ENCODE data around the gene ELMO3. TPM values are rescaled to one million over a fixed set of nuclear protein-coding genes. Genes with fewer than 3 reads are reported as not detected.
A peak's percentile ranks its signal among the peaks of the same experiment; 100 is the strongest.

Gene ELMO3
- total and polyA plus RNA-seq, 2 of the 13 experiments (the other 11 are each of a cell fraction or from before 2014, with no cell fraction given): 2.6 to 4.0 TPM

- TF ChIP-seq, protein P1, sequence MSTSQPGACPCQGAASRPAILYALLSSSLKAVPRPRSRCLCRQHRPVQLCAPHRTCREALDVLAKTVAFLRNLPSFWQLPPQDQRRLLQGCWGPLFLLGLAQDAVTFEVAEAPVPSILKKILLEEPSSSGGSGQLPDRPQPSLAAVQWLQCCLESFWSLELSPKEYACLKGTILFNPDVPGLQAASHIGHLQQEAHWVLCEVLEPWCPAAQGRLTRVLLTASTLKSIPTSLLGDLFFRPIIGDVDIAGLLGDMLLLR (CRISPR knock-in tag; IDR thresholded peaks at IDR 0.05): peak; percentile 80; the same call in 1 of the 2 replicates
- TF ChIP-seq ZNF343 (CRISPR knock-in tag; IDR thresholded peaks at IDR 0.05) (0 out of 2 replicates have a peak, but pooled peaks have one; percentile 25), ATF4 (CRISPR knock-in tag; IDR thresholded peaks at IDR 0.05) (0 out of 4 replicates have a peak, but pooled peaks of 1 of the 2 experiments have one; percentile 10), ZNF652 (CRISPR knock-in tag; IDR thresholded peaks at IDR 0.05; ENCODE audit: borderline replicate concordance, low read depth) (no peak), ZNF382 (CRISPR knock-in tag; IDR thresholded peaks at IDR 0.05; ENCODE audit: borderline replicate concordance) (no peak), ZEB1 (IDR thresholded peaks at IDR 0.05; ENCODE audit: insufficient replicate concordance, low read depth) (peak; percentile 98), ELF1 (CRISPR knock-in tag; IDR thresholded peaks at IDR 0.05) (0 out of 2 replicates have a peak, but pooled peaks have one; percentile 16), TCF7 (IDR thresholded peaks at IDR 0.05; ENCODE audit: low read depth) (no peak), ZNF878 (CRISPR knock-in tag; IDR thresholded peaks at IDR 0.05) (no peak), ZNF75D (CRISPR knock-in tag; IDR thresholded peaks at IDR 0.05; ENCODE audit: borderline replicate concordance) (no peak), ZNF225 (CRISPR knock-in tag; IDR thresholded peaks at IDR 0.05) (peak; percentile 45; the same call in 1 of the 2 replicates), SP5 (CRISPR knock-in tag; IDR thresholded peaks at IDR 0.05; ENCODE audit: borderline replicate concordance, low read depth) (0 out of 2 replicates have a peak, but pooled peaks have one; percentile 21), TRAFD1 (CRISPR knock-in tag; IDR thresholded peaks at IDR 0.05; ENCODE audit: borderline replicate concordance) (no peak), ZNF329 (CRISPR knock-in tag; IDR thresholded peaks at IDR 0.05; ENCODE audit: low read depth) (no peak), ZNF296 (CRISPR knock-in tag; conservative IDR thresholded peaks at IDR 0.05) (peak; percentile 75; the same call in 1 of the 2 replicates), ESRRA (CRISPR knock-in tag; IDR thresholded peaks at IDR 0.05; ENCODE audit: low read depth) (0 out of 2 replicates have a peak, but pooled peaks have one; percentile 25)
- TF ChIP-seq, protein P2, sequence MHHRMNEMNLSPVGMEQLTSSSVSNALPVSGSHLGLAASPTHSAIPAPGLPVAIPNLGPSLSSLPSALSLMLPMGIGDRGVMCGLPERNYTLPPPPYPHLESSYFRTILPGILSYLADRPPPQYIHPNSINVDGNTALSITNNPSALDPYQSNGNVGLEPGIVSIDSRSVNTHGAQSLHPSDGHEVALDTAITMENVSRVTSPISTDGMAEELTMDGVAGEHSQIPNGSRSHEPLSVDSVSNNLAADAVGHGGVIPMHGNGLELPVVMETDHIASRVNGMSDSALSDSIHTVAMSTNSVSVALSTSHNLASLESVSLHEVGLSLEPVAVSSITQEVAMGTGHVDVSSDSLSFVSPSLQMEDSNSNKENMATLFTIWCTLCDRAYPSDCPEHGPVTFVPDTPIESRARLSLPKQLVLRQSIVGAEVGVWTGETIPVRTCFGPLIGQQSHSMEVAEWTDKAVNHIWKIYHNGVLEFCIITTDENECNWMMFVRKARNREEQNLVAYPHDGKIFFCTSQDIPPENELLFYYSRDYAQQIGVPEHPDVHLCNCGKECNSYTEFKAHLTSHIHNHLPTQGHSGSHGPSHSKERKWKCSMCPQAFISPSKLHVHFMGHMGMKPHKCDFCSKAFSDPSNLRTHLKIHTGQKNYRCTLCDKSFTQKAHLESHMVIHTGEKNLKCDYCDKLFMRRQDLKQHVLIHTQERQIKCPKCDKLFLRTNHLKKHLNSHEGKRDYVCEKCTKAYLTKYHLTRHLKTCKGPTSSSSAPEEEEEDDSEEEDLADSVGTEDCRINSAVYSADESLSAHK (CRISPR knock-in tag; IDR thresholded peaks at IDR 0.05; ENCODE audit: borderline replicate concordance): no peak
- TF ChIP-seq, protein P3, sequence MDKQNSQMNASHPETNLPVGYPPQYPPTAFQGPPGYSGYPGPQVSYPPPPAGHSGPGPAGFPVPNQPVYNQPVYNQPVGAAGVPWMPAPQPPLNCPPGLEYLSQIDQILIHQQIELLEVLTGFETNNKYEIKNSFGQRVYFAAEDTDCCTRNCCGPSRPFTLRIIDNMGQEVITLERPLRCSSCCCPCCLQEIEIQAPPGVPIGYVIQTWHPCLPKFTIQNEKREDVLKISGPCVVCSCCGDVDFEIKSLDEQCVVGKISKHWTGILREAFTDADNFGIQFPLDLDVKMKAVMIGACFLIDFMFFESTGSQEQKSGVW (CRISPR knock-in tag; IDR thresholded peaks at IDR 0.05; ENCODE audit: borderline replicate concordance): 0 out of 2 replicates have a peak, but pooled peaks have one; percentile 8
Measured at GRCh38 chr16:67246756-67247191, 47.8 kb downstream of the ELMO3 start (continued).

All from HepG2 (cell line).